ENCODE data around the gene DOCK9. TPM values are rescaled to one million over a fixed set of nuclear protein-coding genes. Genes with fewer than 3 reads are reported as not detected.

DOCK9 gene
- total RNA-seq, 1 experiment from 2014 or later, result 31.7 TPM

- no peaks in the 10 kb centered on the region for H3K9me2 ChIP-seq (replicated peaks; ENCODE audit: low read length)
- TF ChIP-seq EZH2 (IDR thresholded peaks at IDR 0.05; ENCODE audit: low read length, unreplicated experiment) (no peak), EZH2phosphoT487 (IDR thresholded peaks at IDR 0.05; ENCODE audit: borderline replicate concordance, low read length) (no peak), CTCF (conservative IDR thresholded peaks at IDR 0.05; ENCODE audit: low read depth, low read length) (no peak)
- ChIA-PET CTCF (no interaction called here), POLR2A (ENCODE audit: unreplicated experiment) (no interaction called here)
- H3K4me3 ChIP-seq (ENCODE audit: low read length), result no peak overlapping the region
- intact Hi-C loops (cut with micrococcal nuclease), result no loop called here
- no peaks in the 10 kb centered on the region for H3K9me3 ChIP-seq (ENCODE audit: low read length)
- no peaks in the 10 kb centered on the region for H3F3A ChIP-seq (ENCODE audit: low read length, unreplicated experiment)
- no peak overlapping the region for H3K9ac ChIP-seq (ENCODE audit: low read length)
- peaks cover 5% of the 10 kb centered on the region; the same call in 1 of the 2 replicates for H3K36me3 ChIP-seq (ENCODE audit: low read depth, low read length)
- peaks cover 5% of the 10 kb centered on the region for H3K4me1 ChIP-seq (ENCODE audit: insufficient read depth, low read length)
- BruUV-seq (replicated peaks), result no TSS peak
- H3K27me3 ChIP-seq (ENCODE audit: low read length), result no peaks in the 10 kb centered on the region
- no peak overlapping the region for H2AFZ ChIP-seq (ENCODE audit: low read length)
- H3K4me2 ChIP-seq (ENCODE audit: low read length), result no peak overlapping the region
- ATAC-seq, result no peak
- H3K79me2 ChIP-seq (ENCODE audit: low read length), result no peaks in the 10 kb centered on the region
- no peaks in the 10 kb centered on the region for H4K20me1 ChIP-seq (ENCODE audit: low read length)
- no peak overlapping the region for H3K27ac ChIP-seq (ENCODE audit: low read length)
- DNase-seq, result no peak
Measured at GRCh38 chr13:98835156-98835555, 142.7 kb downstream of the DOCK9 start.

GRCh38 chr13:98834254-98834960, 143.5 kb downstream of the DOCK9 start:
- no peak for ATAC-seq
- H2AFZ ChIP-seq (ENCODE audit: low read length), result no peak overlapping the region
- no peaks in the 10 kb centered on the region for H3K9me2 ChIP-seq (replicated peaks; ENCODE audit: low read length)
- no peaks in the 10 kb centered on the region for H3K79me2 ChIP-seq (ENCODE audit: low read length)
- DNase-seq, result no peak
- H3F3A ChIP-seq (ENCODE audit: low read length, unreplicated experiment), result no peaks in the 10 kb centered on the region
- H3K9ac ChIP-seq (ENCODE audit: low read length), result no peak overlapping the region
- H3K4me1 ChIP-seq (ENCODE audit: insufficient read depth, low read length), result peaks cover 5% of the 10 kb centered on the region
- no peaks in the 10 kb centered on the region for H3K27me3 ChIP-seq (ENCODE audit: low read length)
- peaks cover 5% of the 10 kb centered on the region; the same call in 1 of the 2 replicates for H3K36me3 ChIP-seq (ENCODE audit: low read depth, low read length)
- no peaks in the 10 kb centered on the region for H4K20me1 ChIP-seq (ENCODE audit: low read length)
- H3K27ac ChIP-seq (ENCODE audit: low read length), result no peak overlapping the region
- TF ChIP-seq EZH2 (IDR thresholded peaks at IDR 0.05; ENCODE audit: low read length, unreplicated experiment), result no peak
- no peak for TF ChIP-seq CTCF (conservative IDR thresholded peaks at IDR 0.05; ENCODE audit: low read depth, low read length)
- no peak for TF ChIP-seq EZH2phosphoT487 (IDR thresholded peaks at IDR 0.05; ENCODE audit: borderline replicate concordance, low read length)
- CTCF ChIA-PET, result no interaction called here
- H3K4me2 ChIP-seq (ENCODE audit: low read length), result no peak overlapping the region
- no peaks in the 10 kb centered on the region for H3K9me3 ChIP-seq (ENCODE audit: low read length)
- no peak overlapping the region for H3K4me3 ChIP-seq (ENCODE audit: low read length)
- POLR2A ChIA-PET (ENCODE audit: unreplicated experiment), result no interaction called here
- BruUV-seq (replicated peaks), result no TSS peak
- intact Hi-C loops (cut with micrococcal nuclease), result no loop called here

GRCh38 chr13:98831236-98831635, 146.6 kb downstream of the DOCK9 start:
- no peak overlapping the region for H3K4me3 ChIP-seq (ENCODE audit: low read length)
- H3K27me3 ChIP-seq (ENCODE audit: low read length), result no peaks in the 10 kb centered on the region
- no peak overlapping the region for H3K9ac ChIP-seq (ENCODE audit: low read length)
- no peaks in the 10 kb centered on the region for H3K9me3 ChIP-seq (ENCODE audit: low read length)
- ChIA-PET POLR2A (ENCODE audit: unreplicated experiment) (no interaction called here), CTCF (no interaction called here)
- TF ChIP-seq EZH2 (IDR thresholded peaks at IDR 0.05; ENCODE audit: low read length, unreplicated experiment), result no peak
- TF ChIP-seq EZH2phosphoT487 (IDR thresholded peaks at IDR 0.05; ENCODE audit: borderline replicate concordance, low read length), result no peak
- no peak for TF ChIP-seq CTCF (conservative IDR thresholded peaks at IDR 0.05; ENCODE audit: low read depth, low read length)
- H2AFZ ChIP-seq (ENCODE audit: low read length), result no peak overlapping the region
- ATAC-seq, result no peak
- no peaks in the 10 kb centered on the region for H3F3A ChIP-seq (ENCODE audit: low read length, unreplicated experiment)
- DNase-seq, result no peak
- BruUV-seq (replicated peaks), result no TSS peak
- no peak overlapping the region for H3K4me2 ChIP-seq (ENCODE audit: low read length)
- H3K4me1 ChIP-seq (ENCODE audit: insufficient read depth, low read length), result no peaks in the 10 kb centered on the region
- no peaks in the 10 kb centered on the region for H3K79me2 ChIP-seq (ENCODE audit: low read length)
- no peaks in the 10 kb centered on the region for H4K20me1 ChIP-seq (ENCODE audit: low read length)
- H3K27ac ChIP-seq (ENCODE audit: low read length), result no peak overlapping the region
- H3K36me3 ChIP-seq (ENCODE audit: low read depth, low read length), result peaks cover 5% of the 10 kb centered on the region; the same call in 1 of the 2 replicates
- intact Hi-C loops (cut with micrococcal nuclease), result no loop called here
- H3K9me2 ChIP-seq (replicated peaks; ENCODE audit: low read length), result no peaks in the 10 kb centered on the region
